ENCODE results near the gene TIMM17A. TPM values are rescaled to one million over a fixed set of nuclear protein-coding genes. Genes with fewer than 3 reads are reported as not detected.

TIMM17A gene
- total RNA-seq, 1 experiment from 2014 or later, result 56.1 TPM

DNA sequence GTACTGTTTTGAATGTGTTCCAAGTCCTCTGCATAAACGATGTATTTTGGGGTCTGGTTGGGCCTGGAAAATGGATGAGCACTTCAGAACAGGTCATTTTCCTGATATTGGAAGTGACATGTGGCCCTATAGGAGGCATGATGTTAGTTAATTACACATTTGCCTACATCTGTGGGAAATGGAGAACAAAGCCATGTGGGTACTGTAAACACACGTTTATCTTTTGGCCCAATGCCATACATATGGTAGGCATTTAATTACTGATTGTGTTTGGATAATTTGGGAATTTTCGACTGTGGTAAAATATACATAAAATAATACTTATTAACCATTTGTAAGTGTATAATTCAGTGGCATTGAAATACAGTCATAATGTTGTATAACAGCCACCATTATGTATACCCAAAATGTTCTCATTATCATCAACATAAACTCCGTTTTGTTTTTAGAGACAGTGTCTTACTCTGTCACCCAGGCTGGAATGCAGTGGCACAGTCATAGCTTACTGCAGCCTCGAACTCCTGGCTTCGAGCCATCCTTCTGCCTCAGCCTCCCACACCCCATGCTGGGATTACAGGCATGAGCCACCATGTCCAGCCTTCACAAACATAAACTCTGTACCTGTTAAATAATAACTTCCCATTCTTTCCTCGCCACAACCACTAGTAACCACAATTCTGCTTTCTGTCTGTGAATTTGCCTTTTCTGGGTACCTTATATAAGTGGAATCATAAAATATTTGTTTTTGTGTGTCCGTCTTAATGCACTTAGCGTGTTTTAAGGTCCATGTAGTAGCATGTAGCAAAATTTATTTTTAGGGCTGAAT is 15.2 kb downstream of the TIMM17A start:
- POLR2A ChIA-PET, result no interaction called here
- no peak for ATAC-seq
- no peak overlapping the region for H3K27ac Mint-ChIP-seq

DNA sequence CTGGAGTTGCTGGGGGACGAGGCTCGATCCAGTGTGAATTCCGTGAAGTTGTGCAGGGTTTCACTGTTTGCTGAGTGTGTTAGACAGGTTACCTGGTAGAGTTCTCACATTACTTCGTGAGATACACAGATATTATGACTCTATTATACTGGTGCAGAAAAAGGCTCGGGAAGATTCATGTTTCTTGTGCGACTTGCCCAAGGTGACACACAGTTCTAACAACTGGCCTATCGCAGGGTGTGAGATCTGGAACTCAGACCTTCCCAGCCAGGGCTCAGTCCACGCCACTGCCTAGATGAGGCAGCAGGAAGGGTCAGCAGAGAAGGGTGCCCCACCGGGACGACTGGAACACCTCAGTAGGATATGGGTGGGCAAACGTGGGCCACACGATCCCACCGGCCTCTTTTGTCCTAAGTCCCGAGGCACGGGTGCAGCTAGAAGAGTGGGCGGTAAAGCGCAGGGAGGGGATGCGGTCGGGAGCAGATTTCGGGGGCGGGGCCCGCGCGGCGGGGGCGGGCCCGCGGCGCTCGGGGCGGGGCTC is 26.8 kb downstream of the TIMM17A start:
- TF ChIP-seq, protein P1, sequence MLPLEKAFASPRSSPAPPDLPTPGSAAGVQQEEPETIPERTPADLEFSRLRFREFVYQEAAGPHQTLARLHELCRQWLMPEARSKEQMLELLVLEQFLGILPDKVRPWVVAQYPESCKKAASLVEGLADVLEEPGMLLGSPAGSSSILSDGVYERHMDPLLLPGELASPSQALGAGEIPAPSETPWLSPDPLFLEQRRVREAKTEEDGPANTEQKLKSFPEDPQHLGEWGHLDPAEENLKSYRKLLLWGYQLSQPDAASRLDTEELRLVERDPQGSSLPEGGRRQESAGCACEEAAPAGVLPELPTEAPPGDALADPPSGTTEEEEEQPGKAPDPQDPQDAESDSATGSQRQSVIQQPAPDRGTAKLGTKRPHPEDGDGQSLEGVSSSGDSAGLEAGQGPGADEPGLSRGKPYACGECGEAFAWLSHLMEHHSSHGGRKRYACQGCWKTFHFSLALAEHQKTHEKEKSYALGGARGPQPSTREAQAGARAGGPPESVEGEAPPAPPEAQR (CRISPR knock-in tag; IDR thresholded peaks at IDR 0.05), result no peak
- TF ChIP-seq, protein P2, sequence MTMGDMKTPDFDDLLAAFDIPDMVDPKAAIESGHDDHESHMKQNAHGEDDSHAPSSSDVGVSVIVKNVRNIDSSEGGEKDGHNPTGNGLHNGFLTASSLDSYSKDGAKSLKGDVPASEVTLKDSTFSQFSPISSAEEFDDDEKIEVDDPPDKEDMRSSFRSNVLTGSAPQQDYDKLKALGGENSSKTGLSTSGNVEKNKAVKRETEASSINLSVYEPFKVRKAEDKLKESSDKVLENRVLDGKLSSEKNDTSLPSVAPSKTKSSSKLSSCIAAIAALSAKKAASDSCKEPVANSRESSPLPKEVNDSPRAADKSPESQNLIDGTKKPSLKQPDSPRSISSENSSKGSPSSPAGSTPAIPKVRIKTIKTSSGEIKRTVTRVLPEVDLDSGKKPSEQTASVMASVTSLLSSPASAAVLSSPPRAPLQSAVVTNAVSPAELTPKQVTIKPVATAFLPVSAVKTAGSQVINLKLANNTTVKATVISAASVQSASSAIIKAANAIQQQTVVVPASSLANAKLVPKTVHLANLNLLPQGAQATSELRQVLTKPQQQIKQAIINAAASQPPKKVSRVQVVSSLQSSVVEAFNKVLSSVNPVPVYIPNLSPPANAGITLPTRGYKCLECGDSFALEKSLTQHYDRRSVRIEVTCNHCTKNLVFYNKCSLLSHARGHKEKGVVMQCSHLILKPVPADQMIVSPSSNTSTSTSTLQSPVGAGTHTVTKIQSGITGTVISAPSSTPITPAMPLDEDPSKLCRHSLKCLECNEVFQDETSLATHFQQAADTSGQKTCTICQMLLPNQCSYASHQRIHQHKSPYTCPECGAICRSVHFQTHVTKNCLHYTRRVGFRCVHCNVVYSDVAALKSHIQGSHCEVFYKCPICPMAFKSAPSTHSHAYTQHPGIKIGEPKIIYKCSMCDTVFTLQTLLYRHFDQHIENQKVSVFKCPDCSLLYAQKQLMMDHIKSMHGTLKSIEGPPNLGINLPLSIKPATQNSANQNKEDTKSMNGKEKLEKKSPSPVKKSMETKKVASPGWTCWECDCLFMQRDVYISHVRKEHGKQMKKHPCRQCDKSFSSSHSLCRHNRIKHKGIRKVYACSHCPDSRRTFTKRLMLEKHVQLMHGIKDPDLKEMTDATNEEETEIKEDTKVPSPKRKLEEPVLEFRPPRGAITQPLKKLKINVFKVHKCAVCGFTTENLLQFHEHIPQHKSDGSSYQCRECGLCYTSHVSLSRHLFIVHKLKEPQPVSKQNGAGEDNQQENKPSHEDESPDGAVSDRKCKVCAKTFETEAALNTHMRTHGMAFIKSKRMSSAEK (CRISPR knock-in tag; IDR thresholded peaks at IDR 0.05; ENCODE audit: borderline replicate concordance), result no peak
- TF ChIP-seq NR2C2 (CRISPR knock-in tag; IDR thresholded peaks at IDR 0.05) (no peak), ZBTB21 (CRISPR knock-in tag; IDR thresholded peaks at IDR 0.05; ENCODE audit: borderline replicate concordance) (no peak), ATF1 (CRISPR knock-in tag; IDR thresholded peaks at IDR 0.05) (no peak), JAZF1 (CRISPR knock-in tag; IDR thresholded peaks at IDR 0.05) (no peak), ZNF423 (CRISPR knock-in tag; IDR thresholded peaks at IDR 0.05) (no peak), NFYB (CRISPR knock-in tag; conservative IDR thresholded peaks at IDR 0.05; ENCODE audit: low read depth) (no peak), PRRX2 (CRISPR knock-in tag; IDR thresholded peaks at IDR 0.05) (no peak), ZNF671 (CRISPR knock-in tag; IDR thresholded peaks at IDR 0.05) (no peak), ETV6 (CRISPR knock-in tag; IDR thresholded peaks at IDR 0.05) (no peak), TCF7 (CRISPR knock-in tag; IDR thresholded peaks at IDR 0.05; ENCODE audit: low read depth) (no peak)
- TF ChIP-seq, protein P3, sequence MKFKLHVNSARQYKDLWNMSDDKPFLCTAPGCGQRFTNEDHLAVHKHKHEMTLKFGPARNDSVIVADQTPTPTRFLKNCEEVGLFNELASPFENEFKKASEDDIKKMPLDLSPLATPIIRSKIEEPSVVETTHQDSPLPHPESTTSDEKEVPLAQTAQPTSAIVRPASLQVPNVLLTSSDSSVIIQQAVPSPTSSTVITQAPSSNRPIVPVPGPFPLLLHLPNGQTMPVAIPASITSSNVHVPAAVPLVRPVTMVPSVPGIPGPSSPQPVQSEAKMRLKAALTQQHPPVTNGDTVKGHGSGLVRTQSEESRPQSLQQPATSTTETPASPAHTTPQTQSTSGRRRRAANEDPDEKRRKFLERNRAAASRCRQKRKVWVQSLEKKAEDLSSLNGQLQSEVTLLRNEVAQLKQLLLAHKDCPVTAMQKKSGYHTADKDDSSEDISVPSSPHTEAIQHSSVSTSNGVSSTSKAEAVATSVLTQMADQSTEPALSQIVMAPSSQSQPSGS (CRISPR knock-in tag; IDR thresholded peaks at IDR 0.05; ENCODE audit: borderline replicate concordance, low read depth), result no peak
- TF ChIP-seq, protein P4, sequence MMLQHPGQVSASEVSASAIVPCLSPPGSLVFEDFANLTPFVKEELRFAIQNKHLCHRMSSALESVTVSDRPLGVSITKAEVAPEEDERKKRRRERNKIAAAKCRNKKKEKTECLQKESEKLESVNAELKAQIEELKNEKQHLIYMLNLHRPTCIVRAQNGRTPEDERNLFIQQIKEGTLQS (CRISPR knock-in tag; conservative IDR thresholded peaks at IDR 0.05), result no peak
- TF ChIP-seq, protein P5, sequence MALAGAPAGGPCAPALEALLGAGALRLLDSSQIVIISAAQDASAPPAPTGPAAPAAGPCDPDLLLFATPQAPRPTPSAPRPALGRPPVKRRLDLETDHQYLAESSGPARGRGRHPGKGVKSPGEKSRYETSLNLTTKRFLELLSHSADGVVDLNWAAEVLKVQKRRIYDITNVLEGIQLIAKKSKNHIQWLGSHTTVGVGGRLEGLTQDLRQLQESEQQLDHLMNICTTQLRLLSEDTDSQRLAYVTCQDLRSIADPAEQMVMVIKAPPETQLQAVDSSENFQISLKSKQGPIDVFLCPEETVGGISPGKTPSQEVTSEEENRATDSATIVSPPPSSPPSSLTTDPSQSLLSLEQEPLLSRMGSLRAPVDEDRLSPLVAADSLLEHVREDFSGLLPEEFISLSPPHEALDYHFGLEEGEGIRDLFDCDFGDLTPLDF (CRISPR knock-in tag; IDR thresholded peaks at IDR 0.05), result no peak
- TF ChIP-seq, protein P6, sequence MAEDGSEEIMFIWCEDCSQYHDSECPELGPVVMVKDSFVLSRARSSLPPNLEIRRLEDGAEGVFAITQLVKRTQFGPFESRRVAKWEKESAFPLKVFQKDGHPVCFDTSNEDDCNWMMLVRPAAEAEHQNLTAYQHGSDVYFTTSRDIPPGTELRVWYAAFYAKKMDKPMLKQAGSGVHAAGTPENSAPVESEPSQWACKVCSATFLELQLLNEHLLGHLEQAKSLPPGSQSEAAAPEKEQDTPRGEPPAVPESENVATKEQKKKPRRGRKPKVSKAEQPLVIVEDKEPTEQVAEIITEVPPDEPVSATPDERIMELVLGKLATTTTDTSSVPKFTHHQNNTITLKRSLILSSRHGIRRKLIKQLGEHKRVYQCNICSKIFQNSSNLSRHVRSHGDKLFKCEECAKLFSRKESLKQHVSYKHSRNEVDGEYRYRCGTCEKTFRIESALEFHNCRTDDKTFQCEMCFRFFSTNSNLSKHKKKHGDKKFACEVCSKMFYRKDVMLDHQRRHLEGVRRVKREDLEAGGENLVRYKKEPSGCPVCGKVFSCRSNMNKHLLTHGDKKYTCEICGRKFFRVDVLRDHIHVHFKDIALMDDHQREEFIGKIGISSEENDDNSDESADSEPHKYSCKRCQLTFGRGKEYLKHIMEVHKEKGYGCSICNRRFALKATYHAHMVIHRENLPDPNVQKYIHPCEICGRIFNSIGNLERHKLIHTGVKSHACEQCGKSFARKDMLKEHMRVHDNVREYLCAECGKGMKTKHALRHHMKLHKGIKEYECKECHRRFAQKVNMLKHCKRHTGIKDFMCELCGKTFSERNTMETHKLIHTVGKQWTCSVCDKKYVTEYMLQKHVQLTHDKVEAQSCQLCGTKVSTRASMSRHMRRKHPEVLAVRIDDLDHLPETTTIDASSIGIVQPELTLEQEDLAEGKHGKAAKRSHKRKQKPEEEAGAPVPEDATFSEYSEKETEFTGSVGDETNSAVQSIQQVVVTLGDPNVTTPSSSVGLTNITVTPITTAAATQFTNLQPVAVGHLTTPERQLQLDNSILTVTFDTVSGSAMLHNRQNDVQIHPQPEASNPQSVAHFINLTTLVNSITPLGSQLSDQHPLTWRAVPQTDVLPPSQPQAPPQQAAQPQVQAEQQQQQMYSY (CRISPR knock-in tag; IDR thresholded peaks at IDR 0.05), result no peak
- TF ChIP-seq, protein P7, sequence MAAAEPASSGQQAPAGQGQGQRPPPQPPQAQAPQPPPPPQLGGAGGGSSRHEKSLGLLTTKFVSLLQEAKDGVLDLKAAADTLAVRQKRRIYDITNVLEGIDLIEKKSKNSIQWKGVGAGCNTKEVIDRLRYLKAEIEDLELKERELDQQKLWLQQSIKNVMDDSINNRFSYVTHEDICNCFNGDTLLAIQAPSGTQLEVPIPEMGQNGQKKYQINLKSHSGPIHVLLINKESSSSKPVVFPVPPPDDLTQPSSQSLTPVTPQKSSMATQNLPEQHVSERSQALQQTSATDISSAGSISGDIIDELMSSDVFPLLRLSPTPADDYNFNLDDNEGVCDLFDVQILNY (CRISPR knock-in tag; IDR thresholded peaks at IDR 0.05), result no peak
- Mint-ChIP-seq H3K27me3 (ENCODE audit: low read depth) (peaks cover 8% of the 10 kb centered on the region), H3K36me3 (0 out of 2 replicates have a peak, but pooled peaks cover 2% of the 10 kb centered on the region), H3K9me3 (no peaks in the 10 kb centered on the region), H3K27ac (peak overlapping the region; percentile 84; the same call in 1 of the 2 replicates), H3K4me1 (peaks cover 25% of the 10 kb centered on the region), H3K4me3 (peak overlapping the region; percentile 94)
- peak; percentile 68 for ATAC-seq
- DNase-seq (ENCODE audit: low spot score), result peak; percentile 73
- CTCF ChIA-PET, result interaction anchor here (0.6 to 2.7 kb wide), 8 partner anchors 9 to 262 kb away, joined by 3 to 26 read pairs (median 4); no protein-coding TSS in a partner anchor
- POLR2A ChIA-PET, result interaction anchor here (1.0 to 1.2 kb wide), 2 partner anchors 41 to 86 kb away, joined by 3 read pairs; no protein-coding TSS in a partner anchor

More for the DNA sequence above, 15.2 kb downstream of the TIMM17A start:
- Mint-ChIP-seq H3K9me3 (no peaks in the 10 kb centered on the region), H3K27me3 (ENCODE audit: low read depth) (no peaks in the 10 kb centered on the region), H3K4me3 (no peak overlapping the region), H3K36me3 (peaks cover 48% of the 10 kb centered on the region), H3K4me1 (no peaks in the 10 kb centered on the region)
- CTCF ChIA-PET, result interaction anchor here (0.9 to 3.8 kb wide), 3 partner anchors 29 to 89 kb away, joined by 3 to 64 read pairs (median 7); no protein-coding TSS in a partner anchor
- TF ChIP-seq ZNF416 (CRISPR knock-in tag; IDR thresholded peaks at IDR 0.05), result no peak
- DNase-seq (ENCODE audit: low spot score), result no peak
